GM10266 (cell line): Measurements from ENCODE around the gene BRICD5.
"Not testable (repeated sequence)": the region's sequence is repeated elsewhere in the genome, so short reads cannot be mapped to it uniquely, and the experiment has no call there.

ENCODE experiments used
- DNase-seq: peaks from one replicate; pipeline ENCODE4 v3.0.0; 2012; ENCODE audit errors: extremely low spot score
- TF ChIP-seq, protein P1 (sequence below): IDR thresholded peaks from 2 replicates; pipeline ENCODE4 v1.5.1; 2012; ENCODE audit warnings: mild to moderate bottlenecking, low read depth; ENCODE audit not compliant: control insufficient read depth, insufficient read depth; ENCODE audit errors: missing control alignments

Gene BRICD5

DNA sequence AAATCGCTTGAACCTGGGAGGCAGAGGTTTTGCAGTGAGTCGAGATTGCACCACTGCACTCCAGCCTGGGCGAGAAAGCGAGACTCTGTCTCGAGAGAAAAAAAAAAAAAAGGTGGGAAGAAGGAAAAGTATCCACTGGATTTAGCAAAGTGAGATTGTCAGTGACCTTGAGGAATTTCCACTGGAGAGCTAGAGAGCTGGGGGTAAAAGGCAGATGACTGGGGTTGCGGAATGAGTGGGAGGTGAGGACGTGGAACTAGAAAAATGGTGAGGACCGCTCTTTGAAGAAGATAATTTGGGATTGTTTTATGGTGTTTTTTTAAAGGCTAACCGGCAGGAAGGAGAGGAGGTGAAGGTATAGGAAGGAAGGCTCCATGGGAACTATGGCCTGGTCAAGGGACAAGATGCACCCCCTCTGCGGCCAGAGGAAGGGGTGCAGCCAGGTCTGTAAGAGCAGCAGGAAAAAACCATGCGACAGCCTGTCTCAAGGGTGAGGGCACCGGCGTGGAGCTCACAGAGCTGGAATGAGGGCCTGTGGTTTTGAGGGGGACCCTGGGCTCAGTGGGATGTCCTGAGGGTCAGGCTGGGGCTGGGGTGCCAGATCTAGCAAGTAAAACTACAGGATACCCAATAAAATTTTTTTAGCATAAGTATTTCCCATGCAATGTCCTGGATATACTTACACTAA, 6.1 kb downstream of the BRICD5 start:
- TF ChIP-seq, protein P1, sequence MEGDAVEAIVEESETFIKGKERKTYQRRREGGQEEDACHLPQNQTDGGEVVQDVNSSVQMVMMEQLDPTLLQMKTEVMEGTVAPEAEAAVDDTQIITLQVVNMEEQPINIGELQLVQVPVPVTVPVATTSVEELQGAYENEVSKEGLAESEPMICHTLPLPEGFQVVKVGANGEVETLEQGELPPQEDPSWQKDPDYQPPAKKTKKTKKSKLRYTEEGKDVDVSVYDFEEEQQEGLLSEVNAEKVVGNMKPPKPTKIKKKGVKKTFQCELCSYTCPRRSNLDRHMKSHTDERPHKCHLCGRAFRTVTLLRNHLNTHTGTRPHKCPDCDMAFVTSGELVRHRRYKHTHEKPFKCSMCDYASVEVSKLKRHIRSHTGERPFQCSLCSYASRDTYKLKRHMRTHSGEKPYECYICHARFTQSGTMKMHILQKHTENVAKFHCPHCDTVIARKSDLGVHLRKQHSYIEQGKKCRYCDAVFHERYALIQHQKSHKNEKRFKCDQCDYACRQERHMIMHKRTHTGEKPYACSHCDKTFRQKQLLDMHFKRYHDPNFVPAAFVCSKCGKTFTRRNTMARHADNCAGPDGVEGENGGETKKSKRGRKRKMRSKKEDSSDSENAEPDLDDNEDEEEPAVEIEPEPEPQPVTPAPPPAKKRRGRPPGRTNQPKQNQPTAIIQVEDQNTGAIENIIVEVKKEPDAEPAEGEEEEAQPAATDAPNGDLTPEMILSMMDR = no peak
- no peak for DNase-seq

- not testable (repeated sequence) for DNase-seq
These were observed 7.5 kb downstream of the BRICD5 start for GRCh38 chr16:2203119-2203688.

- DNase-seq = no peak
- TF ChIP-seq, protein P1 = no peak
These were observed 10.3 kb downstream of the BRICD5 start for GRCh38 chr16:2200313-2200712.

- no peak for DNase-seq
- TF ChIP-seq, protein P1 = no peak
These were observed 11.0 kb downstream of the BRICD5 start for GRCh38 chr16:2199621-2200139.

DNA sequence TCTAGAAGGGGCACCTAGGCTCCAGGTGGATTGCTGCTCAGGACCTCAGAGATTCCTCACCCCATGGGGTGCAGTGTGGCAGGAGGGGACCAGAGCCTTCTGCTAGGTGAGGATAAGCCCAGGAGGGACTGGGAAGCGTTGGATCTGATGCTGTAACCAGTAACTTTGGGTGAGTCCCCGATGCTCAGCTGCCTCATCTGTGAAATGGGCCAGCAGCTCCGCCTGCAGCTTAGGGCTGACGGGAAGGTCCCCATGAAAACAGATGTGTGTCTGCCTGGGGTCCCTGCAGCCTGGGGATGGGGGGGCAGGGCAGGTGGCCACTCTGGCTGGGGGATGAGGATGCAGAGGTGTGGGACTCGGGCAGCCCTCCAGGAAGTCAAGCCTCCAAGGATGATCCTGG, 11.6 kb downstream of the BRICD5 start:
- no peak for DNase-seq
- TF ChIP-seq, protein P1 = no peak

- no peak for DNase-seq
- TF ChIP-seq, protein P1 = no peak
These were observed 12.4 kb downstream of the BRICD5 start for GRCh38 chr16:2198283-2198682.

DNA sequence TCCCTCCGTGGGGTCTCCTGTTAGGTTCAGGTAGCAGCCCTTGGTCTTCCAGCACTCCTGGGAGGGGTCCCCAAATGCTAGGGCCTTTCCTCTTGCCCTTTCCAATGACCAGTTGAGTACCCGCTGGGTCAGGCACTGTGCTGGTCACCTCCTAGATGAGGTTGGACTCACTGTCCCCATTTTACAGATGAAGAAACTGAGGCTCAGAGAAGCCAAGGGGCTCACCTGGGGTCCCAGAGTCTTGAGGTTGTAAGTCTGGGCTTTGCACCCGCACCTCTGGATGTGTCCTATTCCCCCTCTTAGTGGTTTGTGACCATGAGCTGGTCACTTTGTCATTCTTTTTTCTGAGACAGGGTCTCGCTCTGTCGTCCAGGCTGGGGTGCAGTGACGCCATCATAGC, 12.9 kb downstream of the BRICD5 start:
- TF ChIP-seq, protein P1 = no peak
- no peak for DNase-seq
